ENCODE data around the gene ASIC4.

Gene ASIC4

DNA sequence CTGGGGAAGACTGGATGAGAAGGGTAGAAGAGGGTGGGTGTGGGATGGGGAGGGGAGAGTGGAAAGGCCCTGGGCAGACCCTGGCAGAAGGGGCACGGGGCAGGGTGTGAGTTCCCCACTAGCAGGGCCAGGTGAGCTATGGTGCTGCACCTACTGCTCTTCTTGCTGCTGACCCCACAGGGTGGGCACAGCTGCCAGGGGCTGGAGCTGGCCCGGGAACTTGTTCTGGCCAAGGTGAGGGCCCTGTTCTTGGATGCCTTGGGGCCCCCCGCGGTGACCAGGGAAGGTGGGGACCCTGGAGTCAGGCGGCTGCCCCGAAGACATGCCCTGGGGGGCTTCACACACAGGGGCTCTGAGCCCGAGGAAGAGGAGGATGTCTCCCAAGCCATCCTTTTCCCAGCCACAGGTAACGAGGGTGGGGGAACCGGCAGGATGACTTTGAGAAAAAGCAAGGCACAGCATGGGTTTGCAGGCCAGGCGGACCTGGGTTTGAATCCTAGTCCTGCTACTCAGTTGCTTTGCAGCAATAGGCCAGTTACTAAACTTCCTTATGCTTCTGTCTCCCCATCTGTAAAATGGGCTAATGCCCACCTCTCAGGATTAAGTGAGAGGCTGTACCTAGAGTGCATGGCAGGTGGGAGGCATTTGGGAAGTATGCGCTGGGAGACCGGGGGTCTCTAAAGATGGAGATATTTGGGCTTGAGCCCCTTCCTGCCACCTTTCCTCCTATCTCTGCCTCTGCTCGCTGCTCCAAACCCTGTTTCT lies 58.1 kb downstream of the ASIC4 start, which contains the start of gene INHA:
TSS of gene INHA (plus strand) at position 74 of the 765 bp plus-strand sequence. CDS start at position 139, 65 bp downstream.
- H3K4me3 ChIP-seq (ENCODE audit: low read length) = no peak within 1 kb of the TSS
- DNase-seq (ENCODE audit: low read depth, low spot score) = no peak

DNA sequence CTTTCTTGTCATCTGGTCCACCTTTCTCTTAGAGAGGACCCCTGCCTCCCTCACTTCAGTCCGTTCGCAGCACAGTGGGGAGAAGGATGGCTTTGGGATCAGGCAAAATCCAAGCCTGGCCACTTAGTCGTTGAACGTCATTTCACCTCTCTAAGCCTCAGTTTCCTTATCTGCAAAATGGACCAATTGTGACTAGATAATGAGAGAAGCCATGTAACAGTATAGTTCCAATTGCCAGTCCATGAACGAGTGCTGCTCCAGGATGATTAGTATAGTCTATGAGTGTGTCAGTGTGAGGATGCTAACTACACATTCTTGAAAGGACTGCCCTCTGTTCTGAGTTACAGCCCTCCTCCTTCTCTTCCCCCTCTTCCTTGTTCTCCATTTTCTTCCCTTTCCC lies 58.9 kb downstream of the ASIC4 start:
- no peak for DNase-seq (ENCODE audit: low read depth, low spot score)
- H3K4me3 ChIP-seq (ENCODE audit: low read length) = no peak overlapping the region

DNA sequence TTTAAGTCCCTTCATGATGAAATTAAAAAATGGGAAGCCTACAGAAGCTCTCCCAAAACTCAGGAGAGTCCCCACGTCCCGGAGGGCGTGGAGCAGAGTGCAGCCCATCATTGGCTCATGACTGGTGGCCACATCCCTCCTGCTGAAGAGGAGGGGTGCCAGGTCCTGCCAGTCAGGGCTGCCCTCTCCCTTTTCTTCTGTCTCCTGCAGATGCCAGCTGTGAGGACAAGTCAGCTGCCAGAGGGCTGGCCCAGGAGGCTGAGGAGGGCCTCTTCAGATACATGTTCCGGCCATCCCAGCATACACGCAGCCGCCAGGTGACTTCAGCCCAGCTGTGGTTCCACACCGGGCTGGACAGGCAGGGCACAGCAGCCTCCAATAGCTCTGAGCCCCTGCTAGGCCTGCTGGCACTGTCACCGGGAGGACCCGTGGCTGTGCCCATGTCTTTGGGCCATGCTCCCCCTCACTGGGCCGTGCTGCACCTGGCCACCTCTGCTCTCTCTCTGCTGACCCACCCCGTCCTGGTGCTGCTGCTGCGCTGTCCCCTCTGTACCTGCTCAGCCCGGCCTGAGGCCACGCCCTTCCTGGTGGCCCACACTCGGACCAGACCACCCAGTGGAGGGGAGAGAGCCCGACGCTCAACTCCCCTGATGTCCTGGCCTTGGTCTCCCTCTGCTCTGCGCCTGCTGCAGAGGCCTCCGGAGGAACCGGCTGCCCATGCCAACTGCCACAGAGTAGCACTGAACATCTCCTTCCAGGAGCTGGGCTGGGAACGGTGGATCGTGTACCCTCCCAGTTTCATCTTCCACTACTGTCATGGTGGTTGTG lies 60.4 kb downstream of the ASIC4 start:
- DNase-seq (ENCODE audit: low read depth, low spot score) = no peak
- H3K4me3 ChIP-seq (ENCODE audit: low read length) = no peak overlapping the region

DNA sequence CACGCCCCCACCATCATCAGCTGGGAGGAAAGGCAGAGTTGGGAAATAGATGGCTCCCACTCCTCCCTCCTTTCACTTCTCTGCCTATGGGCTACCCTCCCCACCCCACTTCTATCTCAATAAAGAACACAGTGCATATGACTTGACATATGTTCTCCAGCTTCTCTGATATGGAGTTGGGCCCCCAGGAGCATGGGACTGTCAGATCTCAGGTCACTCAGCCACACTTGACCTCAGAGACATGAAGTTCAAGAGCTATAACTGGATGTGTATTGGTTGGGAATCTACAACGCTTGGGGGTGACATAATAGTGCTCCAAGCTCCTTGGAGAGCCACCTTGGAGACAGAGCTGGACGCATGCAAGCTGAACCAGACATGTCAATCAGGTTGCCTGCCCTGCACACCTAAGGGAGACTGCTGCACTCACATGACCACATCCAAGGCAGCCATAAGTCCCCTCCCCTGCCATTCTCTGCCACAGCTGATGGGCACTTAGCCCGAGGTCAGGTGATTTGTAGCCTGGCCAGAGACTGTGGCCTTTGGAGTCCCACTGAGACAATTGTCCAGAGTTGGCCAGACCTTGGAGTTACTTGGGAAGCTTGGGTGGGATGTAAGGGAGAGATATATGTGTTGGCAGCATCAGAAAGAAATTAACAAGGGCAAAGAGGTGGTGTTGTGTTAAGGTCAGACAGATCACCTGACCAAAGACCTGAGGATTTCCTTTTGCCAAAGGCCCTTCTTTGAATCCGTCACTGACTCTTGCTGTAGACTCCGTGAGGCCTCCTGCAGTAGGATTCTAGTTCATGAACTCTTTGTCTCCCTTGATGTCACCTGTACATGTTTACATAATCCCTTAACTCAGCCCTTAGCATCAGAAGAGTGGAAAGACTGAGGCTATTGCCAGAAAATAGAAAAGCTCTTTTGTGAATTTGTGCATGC lies 61.6 kb downstream of the ASIC4 start:
- H3K4me3 ChIP-seq (ENCODE audit: low read length) = no peak overlapping the region
- DNase-seq (ENCODE audit: low read depth, low spot score) = no peak

DNA sequence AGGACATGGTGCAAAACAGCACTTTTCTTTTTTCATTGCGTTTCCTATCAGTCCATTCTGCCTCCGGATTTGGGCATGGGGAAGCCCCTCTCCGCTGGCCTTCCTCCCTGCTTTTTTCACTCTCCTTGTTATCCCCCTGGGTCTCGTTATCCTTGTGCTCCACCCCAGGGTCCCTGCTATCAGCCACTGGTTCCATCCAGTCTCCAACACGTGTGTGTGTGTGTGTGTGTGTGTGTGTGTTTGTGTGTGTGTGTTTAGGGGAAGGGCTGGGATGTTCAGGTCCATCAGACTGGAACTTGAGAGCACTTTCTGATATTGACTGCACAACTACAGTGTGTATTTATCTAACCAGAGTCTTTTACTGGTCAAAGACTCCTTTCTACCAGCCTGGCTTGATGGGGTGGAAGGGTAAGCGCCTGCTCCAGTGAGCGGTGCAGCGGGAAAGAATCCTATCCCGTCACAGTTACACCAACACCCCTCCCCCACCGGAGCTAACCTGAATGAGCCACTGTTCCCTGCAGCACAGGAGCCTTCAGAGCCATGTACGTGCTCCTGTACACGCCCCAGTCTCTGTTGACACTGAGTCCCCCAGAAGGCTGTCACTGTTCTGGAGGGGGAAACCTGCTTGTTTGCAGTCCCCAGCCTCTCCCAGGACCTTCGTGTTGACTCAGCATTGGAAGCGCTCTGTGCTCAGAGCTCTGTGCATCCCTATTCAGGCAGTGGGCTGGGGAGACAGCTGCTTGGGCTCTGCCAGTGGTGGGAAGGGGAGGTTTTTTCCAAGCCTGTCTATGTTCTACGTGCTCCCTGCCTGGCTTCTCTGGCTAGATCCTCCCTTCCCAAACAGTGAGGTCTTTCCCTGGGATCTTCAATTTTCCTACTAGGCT lies 62.5 kb downstream of the ASIC4 start:
- DNase-seq (ENCODE audit: low read depth, low spot score) = no peak
- no peak overlapping the region for H3K4me3 ChIP-seq (ENCODE audit: low read length)

DNA sequence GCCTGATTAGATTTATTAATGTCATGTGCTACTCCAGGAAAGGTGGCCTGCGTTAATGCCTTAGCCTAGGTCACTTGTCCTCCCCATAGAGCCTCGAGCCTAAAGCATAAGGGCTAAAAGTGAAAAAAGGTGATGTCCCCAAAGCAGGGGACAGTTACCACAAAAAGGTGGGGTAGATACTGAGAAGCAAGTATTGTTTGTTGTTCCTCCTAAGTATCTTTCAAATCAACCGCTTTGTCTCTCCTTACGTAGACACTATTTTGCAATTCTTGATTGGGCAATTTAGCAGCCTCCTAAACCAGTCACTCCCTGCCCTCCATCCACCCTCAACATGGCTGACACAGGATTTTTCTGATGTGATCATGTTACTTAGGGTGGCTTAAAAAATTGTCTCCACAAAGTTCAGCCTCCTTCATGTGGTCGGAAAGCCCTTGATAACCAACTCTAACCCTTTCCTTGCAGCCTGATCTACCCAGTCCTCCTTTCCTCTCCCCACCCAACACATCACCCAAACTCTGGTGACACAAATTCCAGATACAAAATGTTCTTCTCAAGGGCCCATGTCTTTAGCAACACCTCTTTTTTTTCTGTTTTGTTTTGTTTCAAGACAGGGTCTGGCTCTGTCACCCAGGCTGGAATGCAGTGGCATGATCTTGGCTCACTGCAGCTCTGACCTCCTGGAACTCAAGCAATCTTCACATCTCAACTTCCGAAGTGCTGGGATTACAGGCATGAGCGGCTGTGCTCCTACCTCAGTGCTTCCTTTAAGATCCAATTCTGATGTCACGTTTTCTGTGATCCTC lies 64.7 kb downstream of the ASIC4 start:
- no peak overlapping the region for H3K4me3 ChIP-seq (ENCODE audit: low read length)
- DNase-seq (ENCODE audit: low read depth, low spot score) = no peak

DNA sequence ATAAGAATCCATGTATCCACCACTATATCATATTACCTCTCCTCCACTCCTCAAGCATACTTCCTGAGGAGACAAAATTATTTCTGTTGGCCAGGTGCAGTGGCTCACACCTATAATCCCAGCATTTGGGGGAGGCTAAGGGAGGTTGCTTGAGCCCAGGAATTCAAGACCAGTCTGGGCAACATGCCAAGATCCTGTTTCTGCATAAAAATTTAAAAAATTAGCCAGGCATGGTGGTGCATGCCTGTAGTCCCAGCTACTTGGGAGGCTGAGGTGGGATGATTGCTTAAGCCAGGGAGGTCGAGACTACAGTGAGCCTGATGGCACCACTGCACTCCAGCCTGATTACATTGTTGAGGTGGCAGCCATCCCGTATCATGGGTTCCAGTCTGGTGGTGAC lies 67.1 kb downstream of the ASIC4 start:
- no peak for DNase-seq (ENCODE audit: low read depth, low spot score)
- H3K4me3 ChIP-seq (ENCODE audit: low read length) = no peak overlapping the region

Data from Jurkat, Clone E6-1 (cell line).